Myometrial cell (primary cell): ENCODE measurements around the gene USP7. TPM values are rescaled to one million over a fixed set of nuclear protein-coding genes. Genes with fewer than 3 reads are reported as not detected.

ENCODE experiments used
- total RNA-seq: library from RNA; depleted of rRNA; stranded (reverse); fragments of >200 nt; gene quantifications from 2 replicates; pipeline ENCODE4 v1.2.3, GENCODE V29; 2015

Gene USP7
- total RNA-seq, result 31.5 and 36.0 TPM in 2 replicates

GRCh38 chr16:8963821-8964441 is at the start of gene USP7:
TSS of gene USP7 (minus strand) at chr16:8963906. CDS start at chr16:8963285, 621 bp downstream.

DNA sequence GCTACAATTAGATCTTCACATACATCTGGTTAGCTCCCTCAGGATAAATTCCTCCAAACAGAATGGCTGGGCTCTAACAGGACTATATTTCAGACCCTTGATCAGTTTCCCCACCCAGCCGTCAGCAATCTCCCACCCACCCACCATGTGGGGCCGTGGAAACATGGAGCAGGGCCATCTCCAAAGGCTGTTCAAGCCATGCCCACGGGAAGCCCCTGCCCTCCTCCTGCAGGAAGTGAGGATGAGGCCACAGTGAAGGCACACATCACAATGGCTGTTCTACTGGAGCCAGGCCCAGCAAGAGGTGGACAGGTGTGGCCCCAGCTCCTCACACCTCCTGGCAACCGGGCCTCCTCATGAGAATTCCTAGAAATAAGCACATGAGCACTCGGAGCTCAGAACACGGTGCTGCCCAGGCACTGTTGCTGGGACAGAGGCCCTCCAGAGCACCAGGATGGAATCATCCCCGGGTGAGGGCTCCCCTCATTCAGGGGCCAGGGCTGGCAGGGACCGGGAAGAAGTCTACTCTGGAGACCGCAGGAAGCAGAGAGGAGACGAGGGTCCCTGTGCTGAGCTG is 81.6 kb downstream of the USP7 start, which contains the start of gene LITAFD:
Gene LITAFD, plus strand, starts transcription at position 311 of the 577 bp plus-strand sequence. CDS start 2,005 bp downstream, outside the sequence.

DNA sequence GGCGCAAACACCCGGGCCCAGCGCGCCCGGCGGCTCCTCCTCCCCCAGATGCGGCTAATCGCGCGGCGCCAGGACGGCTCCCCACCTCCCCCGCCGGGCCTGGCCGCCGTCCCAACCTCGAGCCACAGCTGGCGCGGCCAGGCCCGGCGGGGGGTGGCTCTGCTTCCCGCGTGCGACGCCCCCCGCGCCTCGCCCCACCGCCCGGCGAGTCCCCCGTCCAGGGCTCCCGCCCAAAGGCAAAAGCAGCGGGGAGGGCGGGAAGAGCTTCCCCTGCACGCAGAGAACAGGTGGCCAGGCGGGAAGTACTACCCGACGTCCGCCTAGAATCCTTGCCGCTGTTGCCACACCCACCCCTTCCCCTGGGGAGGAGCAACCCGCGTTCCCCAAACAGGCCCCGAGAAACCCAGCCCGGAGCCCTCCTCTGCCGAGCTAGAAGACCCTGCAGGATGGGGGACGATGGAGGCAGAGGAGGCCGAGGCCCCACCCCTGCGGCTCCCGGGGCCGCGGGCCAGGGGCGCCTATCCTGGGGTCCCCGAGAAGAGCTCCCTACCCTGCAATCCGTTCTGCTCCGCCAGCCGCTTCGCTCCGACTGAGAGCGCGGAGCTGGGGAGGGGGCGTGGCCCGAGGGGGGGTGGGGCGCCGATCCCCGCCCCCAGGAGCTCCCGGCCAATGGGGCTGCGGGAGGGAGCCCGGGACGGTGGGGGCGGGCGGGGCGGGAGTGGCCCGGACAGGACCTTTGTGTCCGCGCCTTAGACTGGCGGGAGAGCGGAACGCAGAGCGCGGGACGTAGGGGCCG is 95.1 kb downstream of the USP7 start, which contains the start of gene CARHSP1:
Gene CARHSP1, minus strand, starts transcription at position 591 of the 796 bp plus-strand sequence. CDS start 9,678 bp downstream, outside the sequence.

Other genes starting within 250 kb of the USP7 start
- 5.8 and 6.3 TPM in 2 replicates for gene TMEM186, start 166.3 kb downstream of the USP7 start, total RNA-seq
- 32.6 and 46.3 TPM in 2 replicates for gene PMM2, start 166.1 kb downstream of the USP7 start, total RNA-seq
- gene CARHSP1, start 94.9 kb downstream of the USP7 start, total RNA-seq, result 156 and 203 TPM in 2 replicates
- gene LITAFD, start 81.6 kb downstream of the USP7 start, total RNA-seq, result not detected in 2 replicates
- gene HAPSTR1, start 127.7 kb upstream of the USP7 start, total RNA-seq, result 44.0 and 45.8 TPM in 2 replicates